Suprapubic skin (tissue), 4 donors: ENCODE data around the gene MCFD2. TPM values are rescaled to one million over a fixed set of nuclear protein-coding genes. Genes with fewer than 3 reads are reported as not detected.

Experiments
- DNase-seq, 2 donors: peaks; one replicate each; pipeline ENCODE4 v3.0.0-alpha.2; 2019; ENCODE audit warnings: low spot score in 2 of 2
- H3K27ac ChIP-seq: fragments of 200-600 bp; sonication (generic); one replicate; pipeline ENCODE4 v1.5.1; 2019
- H3K27me3 ChIP-seq: fragments of 200-600 bp; sonication (generic); one replicate; pipeline ENCODE4 v1.5.1; 2019
- H3K36me3 ChIP-seq: fragments of 200-600 bp; sonication (generic); one replicate; pipeline ENCODE4 v1.5.1; 2019
- H3K4me1 ChIP-seq: fragments of 200-600 bp; sonication (generic); one replicate; pipeline ENCODE4 v1.5.1; 2019
- H3K4me3 ChIP-seq: fragments of 200-600 bp; sonication (generic); one replicate; pipeline ENCODE4 v1.5.1; 2019; ENCODE audit warnings: mild to moderate bottlenecking
- H3K9me3 ChIP-seq: fragments of 200-600 bp; sonication (generic); one replicate; pipeline ENCODE4 v1.5.1; 2019
- CTCF ChIP-seq, 2 donors: fragments of 200-600 bp in 1 of 2; fragments of 450-650 bp in 1 of 2; sonication (generic) in 1 of 2; IDR thresholded peaks; one replicate each; pipeline ENCODE4 v1.5.1; 2016 to 2019; ENCODE audit warnings: antibody characterized with exemption in 2 of 2, mild to moderate bottlenecking in 1 of 2, moderate library complexity in 1 of 2
- EP300 ChIP-seq: sonication (generic); formaldehyde crosslinking; IDR thresholded peaks from one replicate; pipeline ENCODE4 v1.6.1; 2017; ENCODE audit warnings: antibody characterized with exemption
- POLR2A ChIP-seq, 2 donors: fragments of 450-650 bp; IDR thresholded peaks; one replicate each; pipeline ENCODE4 v1.6.1; 2017; ENCODE audit warnings: antibody characterized with exemption in 2 of 2, mild to moderate bottlenecking in 2 of 2, moderate library complexity in 2 of 2
- POLR2AphosphoS5 ChIP-seq, 3 donors: sonication (generic); formaldehyde crosslinking; IDR thresholded peaks; one replicate each; pipeline ENCODE4 v1.6.1; 2017; ENCODE audit warnings: antibody characterized with exemption in 3 of 3
- WGBS: methylation state at CpG from one replicate; pipeline ENCODE4 v1.1.5; 2018; 5-methylcytosine and 5-hydroxymethylcytosine counted together
- total RNA-seq, 4 donors: library from RNA; depleted of rRNA; stranded (reverse); fragments of >200 nt; gene quantifications; one replicate each; pipeline ENCODE4 v1.1.0, GENCODE V29; 2016

The MCFD2 gene
- total RNA-seq, 4 donors from 2014 or later: 40.5 to 42.4 (median 41.6) TPM

- Histone ChIP-seq H3K9me3 (no peaks in the 10 kb centered on the region), H3K4me3 (no peak overlapping the region), H3K27me3 (no peaks in the 10 kb centered on the region), H3K4me1 (peaks cover 15% of the 10 kb centered on the region), H3K27ac (no peak overlapping the region), H3K36me3 (peaks cover 36% of the 10 kb centered on the region)
- DNase-seq: no peak
- TF ChIP-seq CTCF (IDR thresholded peaks at IDR 0.05) (no peak), POLR2AphosphoS5 (IDR thresholded peaks at IDR 0.05) (no peak), POLR2A (IDR thresholded peaks at IDR 0.05) (no peak), EP300 (no peak)
- 90% methylated on average over 8 of the region's 8 CpGs for WGBS
These were observed 34.7 kb upstream of the MCFD2 start for GRCh38 chr2:46950314-46950713.

GRCh38 chr2:46947841-46948240, 32.2 kb upstream of the MCFD2 start:
- H3K27ac ChIP-seq: no peak overlapping the region
- no peak overlapping the region for H3K4me3 ChIP-seq
- DNase-seq: no peak
- peaks cover 22% of the 10 kb centered on the region for H3K36me3 ChIP-seq
- peaks cover 17% of the 10 kb centered on the region for H3K4me1 ChIP-seq
- H3K9me3 ChIP-seq: no peaks in the 10 kb centered on the region
- 84% methylated on average over 11 of the region's 11 CpGs for WGBS
- TF ChIP-seq CTCF (IDR thresholded peaks at IDR 0.05) (no peak), POLR2A (IDR thresholded peaks at IDR 0.05) (no peak), EP300 (no peak), POLR2AphosphoS5 (IDR thresholded peaks at IDR 0.05) (no peak)
- no peaks in the 10 kb centered on the region for H3K27me3 ChIP-seq

- no peaks in the 10 kb centered on the region for H3K9me3 ChIP-seq
- peak in 1 of 2 donors; percentile 61 for DNase-seq
- H3K36me3 ChIP-seq: peaks cover 4% of the 10 kb centered on the region
- no peaks in the 10 kb centered on the region for H3K27me3 ChIP-seq
- TF ChIP-seq EP300 (no peak), CTCF (IDR thresholded peaks at IDR 0.05) (no peak), POLR2A (IDR thresholded peaks at IDR 0.05) (no peak), POLR2AphosphoS5 (IDR thresholded peaks at IDR 0.05) (no peak)
- H3K27ac ChIP-seq: no peak overlapping the region
- peaks cover 24% of the 10 kb centered on the region for H3K4me1 ChIP-seq
- H3K4me3 ChIP-seq: no peak overlapping the region
- 93% methylated on average over 7 of the region's 7 CpGs for WGBS
These were observed 30.1 kb upstream of the MCFD2 start for GRCh38 chr2:46945671-46946070.

- Histone ChIP-seq H3K4me3 (no peak overlapping the region), H3K36me3 (peaks cover 4% of the 10 kb centered on the region), H3K9me3 (no peaks in the 10 kb centered on the region), H3K4me1 (peaks cover 38% of the 10 kb centered on the region), H3K27ac (no peak overlapping the region), H3K27me3 (no peaks in the 10 kb centered on the region)
- peak in 1 of 2 donors; percentile 16 for DNase-seq
- TF ChIP-seq POLR2AphosphoS5 (IDR thresholded peaks at IDR 0.05) (no peak), CTCF (IDR thresholded peaks at IDR 0.05) (no peak), EP300 (no peak), POLR2A (IDR thresholded peaks at IDR 0.05) (no peak)
- 88% methylated on average over 9 of the region's 9 CpGs for WGBS
These were observed 28.5 kb upstream of the MCFD2 start for GRCh38 chr2:46943881-46944798.

- peaks cover 4% of the 10 kb centered on the region for H3K36me3 ChIP-seq
- no peak for DNase-seq
- TF ChIP-seq EP300: no peak
- TF ChIP-seq CTCF (IDR thresholded peaks at IDR 0.05): no peak
- no peak for TF ChIP-seq POLR2AphosphoS5 (IDR thresholded peaks at IDR 0.05)
- no peak for TF ChIP-seq POLR2A (IDR thresholded peaks at IDR 0.05)
- peak overlapping the region; percentile 96 for H3K27ac ChIP-seq
- WGBS: 66% methylated on average over 10 of the region's 10 CpGs
- H3K4me3 ChIP-seq: peak overlapping the region; percentile 93
- no peaks in the 10 kb centered on the region for H3K9me3 ChIP-seq
- peaks cover 38% of the 10 kb centered on the region for H3K4me1 ChIP-seq
- H3K27me3 ChIP-seq: no peaks in the 10 kb centered on the region
These were observed 27.5 kb upstream of the MCFD2 start for GRCh38 chr2:46942891-46943626.
